SK-N-SH (cell line): ENCODE data around the gene NSUN2. TPM values are rescaled to one million over a fixed set of nuclear protein-coding genes. Genes with fewer than 3 reads are reported as not detected.

Experiments
- CTCF ChIA-PET: fragments of 300-600, 350-600 bp; formaldehyde crosslinking; extraction: SDS; loops from one replicate; lab custom pipeline; 2021; lab: Yijun Ruan, JAX
- POLR2A ChIA-PET: fragments of 350-600 bp; sonication (Branson Sonifier 250); formaldehyde crosslinking; extraction: SDS; loops from one replicate; lab custom pipeline; 2020; ENCODE audit warnings: antibody characterized with exemption, inconsistent platforms; lab: Yijun Ruan, JAX
- DNase-seq: peaks from one replicate; pipeline ENCODE4 v3.0.0; 2012
- H2AFZ ChIP-seq: fragments of 200-600 bp; sonication (generic); 2 replicates; pipeline ENCODE4 v1.8.1; 2016; ENCODE audit warnings: antibody characterized with exemption, mild to moderate bottlenecking, low read depth
- H3F3A ChIP-seq: fragments of 200-600 bp; sonication (generic); replicated peaks from 2 replicates; pipeline ENCODE3; 2016; ENCODE audit warnings: antibody characterized with exemption, mild to moderate bottlenecking; ENCODE audit not compliant: insufficient read depth
- H3K27ac ChIP-seq, 2 experiments: fragments of 200-500 bp in 1 of 2; fragments of 200-600 bp in 1 of 2; sonication (Bioruptor generic) in 1 of 2; sonication (generic), shearing (Covaris generic) in 1 of 2; 2 replicates each; pipeline versions ENCODE4 v1.5.1 to v1.6.1; 2014 to 2016; ENCODE audit warnings: low read depth in 2 of 2, inconsistent platforms in 1 of 2, low read length in 1 of 2, mild to moderate bottlenecking in 1 of 2, mixed read lengths in 1 of 2
- H3K27me3 ChIP-seq: fragments of 200-600 bp; sonication (generic), shearing (Covaris generic); 2 replicates; pipeline ENCODE4 v1.6.1; 2016; ENCODE audit warnings: mixed run types; ENCODE audit not compliant: insufficient read depth
- H3K36me3 ChIP-seq, 2 experiments: fragments of 200-500 bp in 1 of 2; fragments of 200-600 bp in 1 of 2; sonication (Bioruptor generic) in 1 of 2; sonication (generic) in 1 of 2; replicated peaks in 1 of 2; 2 replicates each; pipeline versions ENCODE3 to v1.5.1; 2014 to 2016; ENCODE audit warnings: low read length in 1 of 2, mild to moderate bottlenecking in 1 of 2; ENCODE audit not compliant: insufficient read depth in 2 of 2, control insufficient read depth in 1 of 2
- H3K4me1 ChIP-seq, 2 experiments: fragments of 200-500 bp in 1 of 2; fragments of 200-600 bp in 1 of 2; sonication (Bioruptor generic) in 1 of 2; sonication (generic), shearing (Covaris generic) in 1 of 2; 2 replicates each; pipeline versions ENCODE4 v1.5.1 to v1.6.1; 2014 to 2016; ENCODE audit warnings: low read depth in 1 of 2, low read length in 1 of 2, mixed run types in 1 of 2; ENCODE audit not compliant: insufficient read depth in 2 of 2, control insufficient read depth in 1 of 2
- H3K4me2 ChIP-seq: fragments of 200-600 bp; sonication (generic), shearing (Covaris generic); 2 replicates; pipeline ENCODE4 v1.6.1; 2017; ENCODE audit warnings: mixed run types
- H3K4me3 ChIP-seq, 2 experiments: fragments of 200-500 bp in 1 of 2; fragments of 200-600 bp in 1 of 2; sonication (Bioruptor generic) in 1 of 2; sonication (generic), shearing (Covaris generic) in 1 of 2; 2 replicates each; pipeline versions ENCODE4 v1.5.1 to v1.8.1; 2014 to 2016; ENCODE audit warnings: low read depth in 2 of 2, inconsistent platforms in 1 of 2, low read length in 1 of 2, mild to moderate bottlenecking in 1 of 2, mixed read lengths in 1 of 2, moderate library complexity in 1 of 2
- H3K79me2 ChIP-seq: fragments of 200-600 bp; sonication (generic); 2 replicates; pipeline ENCODE4 v1.8.1; 2017; ENCODE audit warnings: mild to moderate bottlenecking; ENCODE audit not compliant: insufficient read depth
- H3K9ac ChIP-seq: fragments of 200-600 bp; sonication (generic); 2 replicates; pipeline ENCODE4 v1.6.1; 2017; ENCODE audit warnings: mixed run types
- H3K9me2 ChIP-seq: fragments of 200-600 bp; sonication (generic); 2 replicates; pipeline ENCODE4 v1.6.1; 2017; ENCODE audit warnings: mixed run types
- H3K9me3 ChIP-seq: fragments of 200-600 bp; sonication (generic); 2 replicates; pipeline ENCODE4 v1.6.1; 2017; ENCODE audit warnings: mixed run types, mild to moderate bottlenecking, moderate library complexity
- H4K20me1 ChIP-seq: fragments of 200-600 bp; sonication (generic); 2 replicates; pipeline ENCODE4 v1.6.1; 2017; ENCODE audit warnings: mild to moderate bottlenecking, mixed run types; ENCODE audit not compliant: insufficient read depth
- CTCF ChIP-seq: fragments of 200-600 bp; sonication (generic); IDR thresholded peaks from 2 replicates; pipeline ENCODE4 v1.6.1; 2017; ENCODE audit warnings: antibody characterized with exemption, mild to moderate bottlenecking, moderate library complexity
- ELF1 ChIP-seq: IDR thresholded peaks from 2 replicates; pipeline ENCODE4 v1.4.0; 2012
- EP300 ChIP-seq, 2 experiments: IDR thresholded peaks; 2 replicates each; pipeline versions ENCODE4 v1.4.0 to v1.6.1; 2012; ENCODE audit warnings: borderline replicate concordance in 1 of 2, low read depth in 1 of 2, low read length in 1 of 2
- GATA2 ChIP-seq: sonication (generic); formaldehyde crosslinking; IDR thresholded peaks from 2 replicates; pipeline ENCODE4 v1.5.0; 2020; ENCODE audit warnings: mild to moderate bottlenecking, missing genetic modification reagents
- POLR2AphosphoS5 ChIP-seq: IDR thresholded peaks from 2 replicates; pipeline ENCODE4 v1.6.1; 2012; ENCODE audit warnings: low read depth, low read length
- RAD21 ChIP-seq: IDR thresholded peaks from 2 replicates; pipeline ENCODE4 v1.6.1; 2012; ENCODE audit warnings: mild to moderate bottlenecking, low read length
- RFX5 ChIP-seq: IDR thresholded peaks from 2 replicates; pipeline ENCODE4 v1.6.1; 2012; ENCODE audit warnings: mild to moderate bottlenecking, improper control_type of control experiment, low read length
- SMC3 ChIP-seq: IDR thresholded peaks from 2 replicates; pipeline ENCODE4 v1.6.1; 2012; ENCODE audit warnings: low read depth, low read length, improper control_type of control experiment
- TAF1 ChIP-seq: IDR thresholded peaks from 2 replicates; pipeline ENCODE4 v1.6.1; 2012; ENCODE audit warnings: low read depth, mild to moderate bottlenecking, low read length, moderate library complexity, borderline replicate concordance
- TCF12 ChIP-seq: IDR thresholded peaks from 2 replicates; pipeline ENCODE4 v1.4.0; 2012
- ZBTB33 ChIP-seq: IDR thresholded peaks from 2 replicates; pipeline ENCODE4 v1.4.0; 2012; ENCODE audit warnings: low read depth, borderline replicate concordance
- WGBS: methylation state at CpG from one replicate; pipeline ENCODE4 v1.1.6; 2017; ENCODE audit warnings: low lambda C conversion rate; 5-methylcytosine and 5-hydroxymethylcytosine counted together
- polyA plus RNA-seq, 3 experiments: library from polyadenylated mRNA; depleted of rRNA; stranded (reverse); fragments of >200 nt; gene quantifications; 2 replicates each; pipeline ENCODE4 v1.2.3, GENCODE V29; 2012

NSUN2 gene
- polyA plus RNA-seq, 1 of the 3 experiments (the other 2 are of a cell fraction) = 78.9 TPM

- Histone ChIP-seq H3K36me3 (no peaks in the 10 kb centered on the region), H3K27ac (no peak overlapping the region), H3F3A (no peaks in the 10 kb centered on the region), H4K20me1 (no peaks in the 10 kb centered on the region), H3K79me2 (no peaks in the 10 kb centered on the region), H3K9me3 (no peaks in the 10 kb centered on the region), H3K4me3 (peak overlapping the region; percentile 39 to 48), H3K9ac (no peak overlapping the region), H3K4me2 (peak overlapping the region; percentile 60), H2AFZ (0 out of 2 replicates have a peak overlapping the region, but pooled peaks have one; percentile 56), H3K9me2 (no peaks in the 10 kb centered on the region), H3K4me1 (peaks cover 9 to 19% of the 10 kb centered on the region in 2 experiments; a peak in 1 of 4 replicates), H3K27me3 (no peaks in the 10 kb centered on the region)
- TF ChIP-seq GATA2 (CRISPR knock-in tag) (no peak), SMC3 (peak; percentile 14; the same call in 1 of the 2 replicates), POLR2AphosphoS5 (no peak), CTCF (peak; percentile 32), EP300 (IDR thresholded peaks at IDR 0.05; ENCODE audit: borderline replicate concordance in 1 of 2, low read depth in 1 of 2, low read length in 1 of 2) (no peak), RAD21 (peak; percentile 36)
- 32% methylated on average over 27 of the region's 85 CpGs for WGBS
- CTCF ChIA-PET = interaction anchor here (0.6 to 2.3 kb wide), 13 partner anchors 9 to 1086 kb away, joined by 3 to 11 read pairs (median 4); no protein-coding TSS in a partner anchor
- DNase-seq = peak; percentile 97
- POLR2A ChIA-PET = no interaction called here
These were observed 49.6 kb downstream of the NSUN2 start for GRCh38 chr5:6583049-6583880.

- Histone ChIP-seq H3K27ac (no peak overlapping the region), H3K79me2 (no peaks in the 10 kb centered on the region)
- TF ChIP-seq ELF1 (no peak), TAF1 (no peak), RAD21 (no peak), TCF12 (no peak), RFX5 (no peak), ZBTB33 (no peak)
- TF ChIP-seq, all 33 proteins: peak for 0
- CTCF ChIA-PET = interaction anchor here (1.0 to 2.3 kb wide), 9 partner anchors 8 to 1098 kb away, joined by 3 to 11 read pairs (median 4); no protein-coding TSS in a partner anchor
- Histone ChIP-seq H3K4me3 (peak overlapping the region; percentile 39 to 48; a peak in 3 of 4 replicates), H3K9ac (no peak overlapping the region), H3K4me1 (peaks cover 9 to 19% of the 10 kb centered on the region in 2 experiments; a peak in 1 of 4 replicates), H3K9me2 (no peaks in the 10 kb centered on the region), H2AFZ (no peak overlapping the region), H3K27me3 (no peaks in the 10 kb centered on the region), H3F3A (no peaks in the 10 kb centered on the region), H4K20me1 (no peaks in the 10 kb centered on the region), H3K36me3 (no peaks in the 10 kb centered on the region), H3K9me3 (no peaks in the 10 kb centered on the region), H3K4me2 (peak overlapping the region; percentile 44)
- POLR2A ChIA-PET = no interaction called here
- DNase-seq = no peak
- WGBS = 96% methylated on average over 5 of the region's 30 CpGs
These were observed 50.3 kb downstream of the NSUN2 start for GRCh38 chr5:6582507-6583048.
